GM23338 (cell line): ENCODE results near the gene OTUD6A. TPM values are rescaled to one million over a fixed set of nuclear protein-coding genes. Genes with fewer than 3 reads are reported as not detected.

Experiments
- ATAC-seq: fragments of 200-7000 bp; cut with Tn5 transposase; 3 replicates; pipeline ENCODE4 v1.9.1; 2020
- DNase-seq: peaks from one replicate; pipeline ENCODE4 v3.0.0-alpha.2; 2015; ENCODE audit warnings: low spot score
- H2AFZ ChIP-seq: fragments of 200-600 bp; sonication (generic); 2 replicates; pipeline ENCODE4 v1.8.0; 2016; ENCODE audit warnings: antibody characterized with exemption, mild to moderate bottlenecking, moderate library complexity
- H3F3A ChIP-seq: fragments of 200-600 bp; sonication (generic); replicated peaks from 2 replicates; pipeline ENCODE4 v1.8.0; 2017; ENCODE audit warnings: antibody characterized with exemption, mixed run types, low read depth
- H3K27ac ChIP-seq: fragments of 200-600 bp; sonication (generic); 2 replicates; pipeline ENCODE4 v1.6.1; 2016; ENCODE audit warnings: low read depth
- H3K27me3 ChIP-seq: fragments of 200-600 bp; sonication (generic); 2 replicates; pipeline ENCODE4 v1.8.0; 2016; ENCODE audit warnings: mild to moderate bottlenecking, mixed run types, moderate library complexity; ENCODE audit not compliant: insufficient read depth
- H3K36me3 ChIP-seq: fragments of 200-600 bp; sonication (generic); 2 replicates; pipeline ENCODE4 v1.8.0; 2016; ENCODE audit warnings: mild to moderate bottlenecking; ENCODE audit not compliant: insufficient read depth
- H3K4me1 ChIP-seq: fragments of 200-600 bp; sonication (generic); 2 replicates; pipeline ENCODE4 v1.8.0; 2016; ENCODE audit warnings: mild to moderate bottlenecking, moderate library complexity; ENCODE audit not compliant: insufficient read depth
- H3K4me2 ChIP-seq: fragments of 200-600 bp; sonication (generic); 2 replicates; pipeline ENCODE4 v1.7.1; 2017; ENCODE audit warnings: mixed run types
- H3K4me3 ChIP-seq: fragments of 200-600 bp; sonication (generic); 2 replicates; pipeline ENCODE4 v1.6.1; 2016; ENCODE audit warnings: mixed run types
- H3K79me2 ChIP-seq: fragments of 200-600 bp; sonication (generic); replicated peaks from 2 replicates; pipeline ENCODE4 v1.8.0; 2017; ENCODE audit warnings: mild to moderate bottlenecking; ENCODE audit not compliant: insufficient read depth
- H3K9me2 ChIP-seq: fragments of 200-600 bp; sonication (generic); 2 replicates; pipeline ENCODE4 v1.8.0; 2017; ENCODE audit not compliant: insufficient read depth
- H4K20me1 ChIP-seq: fragments of 200-600 bp; sonication (generic); replicated peaks from 2 replicates; pipeline ENCODE4 v1.8.0; 2017; ENCODE audit warnings: mild to moderate bottlenecking; ENCODE audit not compliant: insufficient read depth
- H3K27ac Mint-ChIP-seq: 2 replicates; pipeline ENCODE4 v1.8.0; 2020; ENCODE audit warnings: inconsistent platforms, mild to moderate bottlenecking, moderate library complexity, mixed read lengths
- H3K27me3 Mint-ChIP-seq: 3 replicates; pipeline ENCODE4 v1.8.0; 2022; ENCODE audit warnings: low read depth, mild to moderate bottlenecking, moderate library complexity, mixed read lengths, inconsistent platforms; ENCODE audit not compliant: insufficient read depth, poor library complexity
- H3K36me3 Mint-ChIP-seq: 3 replicates; pipeline ENCODE4 v1.8.0; 2021; ENCODE audit warnings: low read depth, mild to moderate bottlenecking, inconsistent platforms, moderate library complexity, mixed read lengths
- H3K4me1 Mint-ChIP-seq: 3 replicates; pipeline ENCODE4 v1.8.0; 2020; ENCODE audit warnings: mild to moderate bottlenecking, inconsistent platforms, mixed read lengths
- H3K4me3 Mint-ChIP-seq: 3 replicates; pipeline ENCODE4 v1.8.0; 2021; ENCODE audit warnings: moderate library complexity, mild to moderate bottlenecking, inconsistent platforms, mixed read lengths
- H3K9me3 Mint-ChIP-seq: 3 replicates; pipeline ENCODE4 v1.8.0; 2020; ENCODE audit warnings: moderate library complexity, mild to moderate bottlenecking, inconsistent platforms, mixed read lengths
- ETS1 ChIP-seq: IDR thresholded peaks from 2 replicates; pipeline ENCODE4 v1.6.1; 2016; ENCODE audit warnings: antibody characterized with exemption
- EZH2 ChIP-seq: fragments of 200-600 bp; sonication (generic); IDR thresholded peaks from one replicate; pipeline ENCODE4 v1.8.0; 2017; ENCODE audit warnings: antibody characterized with exemption, mild to moderate bottlenecking, low read depth; ENCODE audit not compliant: unreplicated experiment
- NANOG ChIP-seq: IDR thresholded peaks from 2 replicates; pipeline ENCODE4 v1.6.1; 2016; ENCODE audit warnings: antibody characterized with exemption, borderline replicate concordance
- POLR2AphosphoS5 ChIP-seq: IDR thresholded peaks from 2 replicates; pipeline ENCODE4 v1.6.1; 2016; ENCODE audit warnings: antibody characterized with exemption, low read depth
- STAT1 ChIP-seq: IDR thresholded peaks from one replicate; pipeline ENCODE4 v1.6.1; 2016; ENCODE audit warnings: antibody characterized with exemption; ENCODE audit not compliant: unreplicated experiment
- ZNF114 ChIP-seq: fragments of 250-450 bp; sonication (Bioruptor Pico); IDR thresholded peaks from 2 replicates; pipeline ENCODE4 v1.5.0; 2020; ENCODE audit warnings: mild to moderate bottlenecking, moderate library complexity
- ZNF331 ChIP-seq: fragments of 250-450 bp; sonication (Bioruptor Pico); IDR thresholded peaks from 2 replicates; pipeline ENCODE4 v1.5.0; 2020; ENCODE audit warnings: low read depth, mild to moderate bottlenecking, moderate library complexity
- ZNF462 ChIP-seq: fragments of 250-450 bp; sonication (Bioruptor Pico); IDR thresholded peaks from 2 replicates; pipeline ENCODE4 v1.5.0; 2020; ENCODE audit warnings: mild to moderate bottlenecking, moderate library complexity
- polyA plus RNA-seq: library from polyadenylated mRNA; unstranded; fragments of >200 nt; fragmentation: Nextera tagmentation; extraction: Ambion mirVana; gene quantifications from 2 replicates; pipeline ENCODE4 v1.2.1, GENCODE V29; 2016
- total RNA-seq: library from RNA; depleted of rRNA; stranded (reverse); fragments of >200 nt; shearing (Covaris generic); gene quantifications from 2 replicates; pipeline ENCODE4 v1.2.3, GENCODE V29; 2014
- TF ChIP-seq, protein P1 (sequence below), 2 experiments: fragments of 200-600 bp in 1 of 2; sonication (generic) in 1 of 2; conservative IDR thresholded peaks; 2 replicates each; pipeline versions ENCODE4 v1.5.1 to v1.6.1; 2016 to 2017; ENCODE audit warnings: antibody characterized with exemption in 2 of 2, low read depth in 2 of 2, mild to moderate bottlenecking in 2 of 2, moderate library complexity in 1 of 2

The OTUD6A gene
- total and polyA plus RNA-seq, 2 experiments from 2014 or later, result 0.17 TPM; not detected in 1

- TF ChIP-seq EZH2 (no peak), NANOG (no peak), ZNF114 (CRISPR knock-in tag) (no peak), ETS1 (no peak), POLR2AphosphoS5 (no peak)
Measured at GRCh38 chrX:70034646-70035045, 27.6 kb upstream of the OTUD6A start (continued).

- H3K9me3 Mint-ChIP-seq, result no peaks in the 10 kb centered on the region
Measured at GRCh38 chrX:70038515-70038914, 23.7 kb upstream of the OTUD6A start.

More at GRCh38 chrX:70038515-70038914, 23.7 kb upstream of the OTUD6A start:
- no peak overlapping the region for H3K27ac Mint-ChIP-seq
- no peak for ATAC-seq
- Histone ChIP-seq H3K4me3 (no peak overlapping the region), H3K9me2 (no peaks in the 10 kb centered on the region), H3K4me2 (no peak overlapping the region), H3K4me1 (no peaks in the 10 kb centered on the region; the same call in 1 of the 2 replicates), H3K27ac (no peak overlapping the region), H2AFZ (no peak overlapping the region), H3K79me2 (no peaks in the 10 kb centered on the region), H4K20me1 (no peaks in the 10 kb centered on the region), H3K36me3 (no peaks in the 10 kb centered on the region), H3K27me3 (no peaks in the 10 kb centered on the region), H3F3A (no peaks in the 10 kb centered on the region)
- H3K4me3 Mint-ChIP-seq, result no peak overlapping the region
- H3K27me3 Mint-ChIP-seq, result peaks cover 4% of the 10 kb centered on the region
- no peak for DNase-seq
- TF ChIP-seq ZNF462 (CRISPR knock-in tag), result no peak
- no peak for TF ChIP-seq NANOG
- TF ChIP-seq ZNF331, result no peak
- TF ChIP-seq, protein P1, sequence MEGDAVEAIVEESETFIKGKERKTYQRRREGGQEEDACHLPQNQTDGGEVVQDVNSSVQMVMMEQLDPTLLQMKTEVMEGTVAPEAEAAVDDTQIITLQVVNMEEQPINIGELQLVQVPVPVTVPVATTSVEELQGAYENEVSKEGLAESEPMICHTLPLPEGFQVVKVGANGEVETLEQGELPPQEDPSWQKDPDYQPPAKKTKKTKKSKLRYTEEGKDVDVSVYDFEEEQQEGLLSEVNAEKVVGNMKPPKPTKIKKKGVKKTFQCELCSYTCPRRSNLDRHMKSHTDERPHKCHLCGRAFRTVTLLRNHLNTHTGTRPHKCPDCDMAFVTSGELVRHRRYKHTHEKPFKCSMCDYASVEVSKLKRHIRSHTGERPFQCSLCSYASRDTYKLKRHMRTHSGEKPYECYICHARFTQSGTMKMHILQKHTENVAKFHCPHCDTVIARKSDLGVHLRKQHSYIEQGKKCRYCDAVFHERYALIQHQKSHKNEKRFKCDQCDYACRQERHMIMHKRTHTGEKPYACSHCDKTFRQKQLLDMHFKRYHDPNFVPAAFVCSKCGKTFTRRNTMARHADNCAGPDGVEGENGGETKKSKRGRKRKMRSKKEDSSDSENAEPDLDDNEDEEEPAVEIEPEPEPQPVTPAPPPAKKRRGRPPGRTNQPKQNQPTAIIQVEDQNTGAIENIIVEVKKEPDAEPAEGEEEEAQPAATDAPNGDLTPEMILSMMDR (conservative IDR thresholded peaks at IDR 0.05; ENCODE audit: low read depth in 2 of 2), result no peak
- no peak for TF ChIP-seq STAT1
- no peaks in the 10 kb centered on the region for H3K36me3 Mint-ChIP-seq
- peaks cover 7% of the 10 kb centered on the region for H3K4me1 Mint-ChIP-seq
